Stomach (tissue), 4 donors: Measurements from ENCODE around the gene KIT.

ENCODE experiments used
- CTCF ChIP-seq, 7 experiments: fragments of 450-650 bp in 4 of 7; fragments of 200-600 bp in 3 of 7; sonication (generic) in 3 of 7; IDR thresholded peaks; one replicate each; pipeline ENCODE4 v1.5.1; 2016 to 2019; ENCODE audit warnings: antibody characterized with exemption in 7 of 7, control low read depth in 2 of 7, mild to moderate bottlenecking in 1 of 7
- EP300 ChIP-seq: sonication (generic); formaldehyde crosslinking; IDR thresholded peaks from one replicate; pipeline ENCODE4 v1.6.1; 2017; ENCODE audit warnings: antibody characterized with exemption
- POLR2A ChIP-seq, 4 donors: fragments of 450-650 bp; IDR thresholded peaks; one replicate each; pipeline ENCODE4 v1.6.1; 2016; ENCODE audit warnings: antibody characterized with exemption in 4 of 4, control low read depth in 2 of 4, mild to moderate bottlenecking in 1 of 4, moderate library complexity in 1 of 4
- POLR2AphosphoS5 ChIP-seq, 3 donors: sonication (generic); formaldehyde crosslinking; IDR thresholded peaks; one replicate each; pipeline ENCODE4 v1.6.1; 2016; ENCODE audit warnings: antibody characterized with exemption in 3 of 3

- TF ChIP-seq CTCF (IDR thresholded peaks at IDR 0.05) (peak in 3 of 7 experiments; percentile 5 to 38 (median 18)), POLR2AphosphoS5 (IDR thresholded peaks at IDR 0.05) (no peak), POLR2A (IDR thresholded peaks at IDR 0.05) (no peak), EP300 (no peak)
Measured at GRCh38 chr4:54683616-54684346, 26.0 kb downstream of the KIT start.
